Hepatocyte (in vitro differentiated cells): ENCODE results near the gene CNTNAP2. TPM values are rescaled to one million over a fixed set of nuclear protein-coding genes. Genes with fewer than 3 reads are reported as not detected.

ENCODE experiments used
- DNase-seq: peaks from one replicate; pipeline ENCODE4 v3.0.0-alpha.2; 2016; ENCODE audit warnings: low spot score
- H2AFZ ChIP-seq: fragments of 200-600 bp; sonication (generic); 2 replicates; pipeline ENCODE4 v1.6.0; 2016; ENCODE audit warnings: antibody characterized with exemption, mild to moderate bottlenecking
- H3K27ac ChIP-seq: fragments of 200-600 bp; sonication (generic); 2 replicates; pipeline ENCODE4 v1.5.1; 2016; ENCODE audit warnings: mild to moderate bottlenecking
- H3K27me3 ChIP-seq: fragments of 200-600 bp; sonication (generic); 2 replicates; pipeline ENCODE4 v1.6.1; 2016
- H3K36me3 ChIP-seq: fragments of 200-600 bp; sonication (generic); replicated peaks from 2 replicates; pipeline ENCODE4 v1.5.1; 2016; ENCODE audit warnings: low read depth; ENCODE audit not compliant: insufficient read depth
- H3K4me1 ChIP-seq: fragments of 200-600 bp; sonication (generic); 2 replicates; pipeline ENCODE4 v1.5.1; 2016; ENCODE audit warnings: mild to moderate bottlenecking, moderate library complexity; ENCODE audit not compliant: insufficient read depth
- H3K4me2 ChIP-seq: fragments of 200-600 bp; sonication (generic); 2 replicates; pipeline ENCODE4 v1.6.0; 2016
- H3K4me3 ChIP-seq: fragments of 200-600 bp; sonication (generic); 2 replicates; pipeline ENCODE4 v1.5.1; 2016; ENCODE audit warnings: mild to moderate bottlenecking
- H3K79me2 ChIP-seq: fragments of 200-600 bp; sonication (generic); 2 replicates; pipeline ENCODE4 v1.6.0; 2017; ENCODE audit warnings: mild to moderate bottlenecking
- H3K9me2 ChIP-seq: fragments of 200-600 bp; sonication (generic); replicated peaks from 2 replicates; pipeline ENCODE4 v1.6.0; 2017; ENCODE audit warnings: mild to moderate bottlenecking; ENCODE audit not compliant: insufficient read depth
- H3K9me3 ChIP-seq: fragments of 200-600 bp; sonication (generic); 2 replicates; pipeline ENCODE4 v1.5.1; 2016; ENCODE audit warnings: low read depth, mild to moderate bottlenecking
- H4K20me1 ChIP-seq: fragments of 200-600 bp; sonication (generic); 2 replicates; pipeline ENCODE4 v1.6.0; 2016; ENCODE audit warnings: mild to moderate bottlenecking; ENCODE audit not compliant: insufficient read depth, poor library complexity, severe bottlenecking
- EZH2 ChIP-seq: fragments of 200-600 bp; sonication (generic); IDR thresholded peaks from 2 replicates; pipeline ENCODE4 v1.6.1; 2016; ENCODE audit warnings: antibody characterized with exemption, mild to moderate bottlenecking, borderline replicate concordance
- EZH2phosphoT487 ChIP-seq: fragments of 200-600 bp; sonication (generic); IDR thresholded peaks from one replicate; pipeline ENCODE4 v1.6.1; 2018; ENCODE audit warnings: antibody characterized with exemption, mild to moderate bottlenecking, low read depth, moderate library complexity; ENCODE audit not compliant: unreplicated experiment, severe bottlenecking
- WGBS: methylation state at CpG from one replicate; pipeline ENCODE4 v1.1.6; 2016; ENCODE audit warnings: low lambda C conversion rate; ENCODE audit errors: missing lambda C conversion rate; 5-methylcytosine and 5-hydroxymethylcytosine counted together
- polyA plus RNA-seq: library from polyadenylated mRNA; unstranded; fragments of >200 nt; fragmentation: Nextera tagmentation; extraction: Ambion mirVana; gene quantifications from 2 replicates; pipeline ENCODE4 v1.2.1, GENCODE V29; 2016
- total RNA-seq: library from RNA; depleted of rRNA; stranded (reverse); fragments of >200 nt; gene quantifications from 2 replicates; pipeline ENCODE4 v1.2.3, GENCODE V29; 2014
- TF ChIP-seq, protein P1 (sequence below): fragments of 200-600 bp; sonication (generic); IDR thresholded peaks from 2 replicates; pipeline ENCODE4 v1.5.1; 2016; ENCODE audit warnings: antibody characterized with exemption, mild to moderate bottlenecking; ENCODE audit not compliant: poor library complexity

CNTNAP2 gene
- total and polyA plus RNA-seq, 2 experiments from 2014 or later = 7.5 to 14.7 TPM

DNA sequence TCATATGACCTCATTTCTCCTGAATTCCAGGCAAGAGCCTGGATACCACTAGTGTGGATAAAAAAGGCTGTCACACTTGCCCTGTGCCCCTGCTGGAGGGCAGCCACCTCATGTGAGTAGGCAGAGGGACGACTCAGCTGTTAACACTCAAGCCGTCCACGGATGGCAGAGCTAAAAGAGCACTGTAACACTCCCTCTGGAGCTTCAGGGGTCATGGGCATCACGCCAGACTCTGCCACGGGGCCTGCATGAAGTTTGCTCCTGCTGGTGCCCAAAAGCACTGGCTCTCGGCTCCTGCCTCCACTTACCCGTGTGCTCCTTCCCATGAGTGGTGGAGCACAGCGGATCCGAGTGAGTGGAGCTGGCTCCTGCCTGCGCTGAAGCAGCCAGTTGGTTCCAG is 1554.2 kb downstream of the CNTNAP2 start:
- no peaks in the 10 kb centered on the region for H3K36me3 ChIP-seq
- no peak overlapping the region for H3K4me2 ChIP-seq
- WGBS = 94% methylated on average over 10 of the region's 10 CpGs
- no peak overlapping the region for H3K4me3 ChIP-seq
- H3K9me2 ChIP-seq = no peaks in the 10 kb centered on the region
- no peaks in the 10 kb centered on the region for H3K79me2 ChIP-seq
- TF ChIP-seq EZH2 (no peak), EZH2phosphoT487 (no peak)
- TF ChIP-seq, protein P1, sequence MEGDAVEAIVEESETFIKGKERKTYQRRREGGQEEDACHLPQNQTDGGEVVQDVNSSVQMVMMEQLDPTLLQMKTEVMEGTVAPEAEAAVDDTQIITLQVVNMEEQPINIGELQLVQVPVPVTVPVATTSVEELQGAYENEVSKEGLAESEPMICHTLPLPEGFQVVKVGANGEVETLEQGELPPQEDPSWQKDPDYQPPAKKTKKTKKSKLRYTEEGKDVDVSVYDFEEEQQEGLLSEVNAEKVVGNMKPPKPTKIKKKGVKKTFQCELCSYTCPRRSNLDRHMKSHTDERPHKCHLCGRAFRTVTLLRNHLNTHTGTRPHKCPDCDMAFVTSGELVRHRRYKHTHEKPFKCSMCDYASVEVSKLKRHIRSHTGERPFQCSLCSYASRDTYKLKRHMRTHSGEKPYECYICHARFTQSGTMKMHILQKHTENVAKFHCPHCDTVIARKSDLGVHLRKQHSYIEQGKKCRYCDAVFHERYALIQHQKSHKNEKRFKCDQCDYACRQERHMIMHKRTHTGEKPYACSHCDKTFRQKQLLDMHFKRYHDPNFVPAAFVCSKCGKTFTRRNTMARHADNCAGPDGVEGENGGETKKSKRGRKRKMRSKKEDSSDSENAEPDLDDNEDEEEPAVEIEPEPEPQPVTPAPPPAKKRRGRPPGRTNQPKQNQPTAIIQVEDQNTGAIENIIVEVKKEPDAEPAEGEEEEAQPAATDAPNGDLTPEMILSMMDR = no peak
- H3K27me3 ChIP-seq = no peaks in the 10 kb centered on the region
- no peak for DNase-seq
- no peaks in the 10 kb centered on the region for H3K9me3 ChIP-seq
- H3K4me1 ChIP-seq = no peaks in the 10 kb centered on the region
- no peaks in the 10 kb centered on the region for H4K20me1 ChIP-seq
- no peak overlapping the region for H3K27ac ChIP-seq
- no peak overlapping the region for H2AFZ ChIP-seq

DNA sequence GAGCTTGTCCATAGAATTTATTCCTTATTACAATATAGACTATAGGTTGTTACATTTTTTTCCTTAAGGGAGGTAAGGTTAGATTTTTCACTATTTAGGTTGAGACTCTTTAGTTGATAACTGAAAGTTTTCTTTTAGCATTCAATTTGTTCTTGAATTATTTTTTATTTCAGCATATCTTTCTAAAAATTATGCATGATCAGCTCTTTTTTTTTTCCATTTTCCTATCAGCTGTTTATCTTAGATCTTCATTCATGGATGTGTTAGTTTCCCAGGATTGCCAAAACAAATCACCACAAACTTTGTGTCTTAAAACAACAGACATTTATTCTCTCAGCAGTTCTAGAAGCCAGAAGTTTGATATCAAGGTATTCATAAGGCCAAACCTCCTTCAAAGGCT is 1558.1 kb downstream of the CNTNAP2 start:
- Histone ChIP-seq H3K36me3 (no peaks in the 10 kb centered on the region), H3K9me3 (no peaks in the 10 kb centered on the region), H3K27me3 (no peaks in the 10 kb centered on the region), H3K9me2 (no peaks in the 10 kb centered on the region), H3K27ac (no peak overlapping the region), H4K20me1 (no peaks in the 10 kb centered on the region), H3K79me2 (no peaks in the 10 kb centered on the region), H2AFZ (no peak overlapping the region), H3K4me2 (no peak overlapping the region), H3K4me3 (no peak overlapping the region), H3K4me1 (no peaks in the 10 kb centered on the region)
- no peak for DNase-seq
- TF ChIP-seq, protein P1 = no peak
- TF ChIP-seq EZH2 (no peak), EZH2phosphoT487 (no peak)

GRCh38 chr7:147678943-147679342 is 1562.3 kb downstream of the CNTNAP2 start:
- WGBS = 74% methylated on average over 1 of the region's 1 CpG
- Histone ChIP-seq H3K9me2 (no peaks in the 10 kb centered on the region), H3K36me3 (no peaks in the 10 kb centered on the region), H3K27ac (no peak overlapping the region), H3K4me3 (no peak overlapping the region), H3K27me3 (no peaks in the 10 kb centered on the region), H3K4me1 (no peaks in the 10 kb centered on the region), H3K79me2 (no peaks in the 10 kb centered on the region), H3K4me2 (no peak overlapping the region), H2AFZ (no peak overlapping the region), H3K9me3 (no peaks in the 10 kb centered on the region), H4K20me1 (no peaks in the 10 kb centered on the region)
- DNase-seq = no peak
- TF ChIP-seq EZH2phosphoT487 = no peak
- TF ChIP-seq, protein P1 = no peak

- Histone ChIP-seq H3K9me2 (no peaks in the 10 kb centered on the region), H4K20me1 (no peaks in the 10 kb centered on the region), H3K27ac (no peak overlapping the region), H3K9me3 (no peaks in the 10 kb centered on the region), H3K79me2 (no peaks in the 10 kb centered on the region), H3K4me1 (no peaks in the 10 kb centered on the region), H3K4me2 (no peak overlapping the region), H3K4me3 (no peak overlapping the region), H2AFZ (no peak overlapping the region), H3K27me3 (no peaks in the 10 kb centered on the region), H3K36me3 (no peaks in the 10 kb centered on the region)
- TF ChIP-seq, protein P1 = no peak
- TF ChIP-seq EZH2phosphoT487 (no peak), EZH2 (no peak)
- WGBS = 69% methylated on average over 1 of the region's 1 CpG
- no peak for DNase-seq
These were observed 1564.9 kb downstream of the CNTNAP2 start for GRCh38 chr7:147681530-147681929.
